NCI-H1436 treated with DMSO at 0.1 percent for 48 hours (cell line): ENCODE data around the gene FAM171A1.
"Not testable (repeated sequence)": the region's sequence is repeated elsewhere in the genome, so short reads cannot be mapped to it uniquely, and the experiment has no call there.

ENCODE experiments used
- DNase-seq: peaks from one replicate; lab custom pipeline; 2025; lab: John Stamatoyannopoulos, UW

The FAM171A1 gene

GRCh38 chr10:15344256-15344875, 26.7 kb downstream of the FAM171A1 start:
- no peak for DNase-seq

- DNase-seq: no peak
Observed at GRCh38 chr10:15342970-15343369, 28.1 kb downstream of the FAM171A1 start.

GRCh38 chr10:15341502-15342128, 29.5 kb downstream of the FAM171A1 start:
- no peak for DNase-seq

GRCh38 chr10:15339892-15340291, 31.2 kb downstream of the FAM171A1 start:
- no peak for DNase-seq

- not testable (repeated sequence) for DNase-seq
Observed at GRCh38 chr10:15337441-15337923, 33.6 kb downstream of the FAM171A1 start.

GRCh38 chr10:15336211-15336610, 34.9 kb downstream of the FAM171A1 start:
- no peak for DNase-seq

GRCh38 chr10:15335508-15335907, 35.6 kb downstream of the FAM171A1 start:
- no peak for DNase-seq

GRCh38 chr10:15334650-15335323, 36.3 kb downstream of the FAM171A1 start:
- no peak for DNase-seq

GRCh38 chr10:15333909-15334649, 37.0 kb downstream of the FAM171A1 start:
- no peak for DNase-seq

GRCh38 chr10:15333181-15333580, 37.9 kb downstream of the FAM171A1 start:
- DNase-seq: not testable (repeated sequence)

GRCh38 chr10:15331461-15331860, 39.6 kb downstream of the FAM171A1 start:
- DNase-seq: no peak

- no peak for DNase-seq
Observed at GRCh38 chr10:15329437-15329836, 41.7 kb downstream of the FAM171A1 start.

GRCh38 chr10:15325944-15326284, 45.2 kb downstream of the FAM171A1 start:
- DNase-seq: no peak

GRCh38 chr10:15325243-15325943, 45.7 kb downstream of the FAM171A1 start:
- no peak for DNase-seq

- no peak for DNase-seq
Observed at GRCh38 chr10:15324611-15325010, 46.5 kb downstream of the FAM171A1 start.

GRCh38 chr10:15324113-15324512, 47.0 kb downstream of the FAM171A1 start:
- DNase-seq: no peak

- no peak for DNase-seq
Observed at GRCh38 chr10:15322356-15322755, 48.7 kb downstream of the FAM171A1 start.

GRCh38 chr10:15321431-15322341, 49.4 kb downstream of the FAM171A1 start:
- no peak for DNase-seq

- no peak for DNase-seq
Observed at GRCh38 chr10:15320522-15321203, 50.4 kb downstream of the FAM171A1 start.

GRCh38 chr10:15320118-15320517, 51.0 kb downstream of the FAM171A1 start:
- no peak for DNase-seq
